ENCODE measurements around the gene POC1B.

DNA sequence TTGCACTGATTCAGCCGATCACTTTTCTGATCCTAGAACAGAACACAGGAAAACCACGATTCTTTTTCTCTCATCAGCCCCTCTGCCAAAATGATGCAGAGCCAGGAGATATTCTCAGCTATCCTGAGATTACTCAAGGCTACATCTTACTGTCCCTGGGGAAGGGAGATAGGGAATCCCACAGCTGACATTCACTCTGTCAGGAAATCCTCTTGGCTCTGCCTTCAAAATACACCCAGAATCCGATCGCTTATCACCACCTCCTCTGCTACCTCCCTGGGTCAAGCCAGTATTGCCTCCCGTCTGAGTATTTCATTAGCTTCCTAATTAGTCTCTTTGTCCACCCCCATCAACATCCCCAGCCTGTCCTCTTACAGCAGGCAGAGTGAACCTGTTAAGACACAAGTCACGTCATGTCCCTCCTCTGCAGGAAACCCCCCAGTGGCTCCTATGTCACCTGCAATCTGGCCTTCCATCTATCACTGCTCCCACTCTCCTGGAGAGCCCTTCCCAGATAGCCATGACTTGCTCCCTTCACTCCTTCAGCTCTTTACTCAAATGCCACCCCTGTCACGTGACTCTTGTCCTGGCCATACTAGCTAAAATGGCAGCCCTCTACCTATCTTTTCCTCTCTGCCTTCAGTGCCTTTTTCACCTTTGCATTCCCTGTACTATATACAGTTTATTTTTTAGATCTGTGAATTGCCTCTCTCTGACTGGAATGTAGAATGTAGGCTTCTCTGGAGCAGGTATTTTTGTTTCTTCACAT, 71.6 kb downstream of the POC1B start:
- no peak for TF ChIP-seq POLR2AphosphoS5 (IDR thresholded peaks at IDR 0.05; ENCODE audit: low read depth, low read length)
- no peak for TF ChIP-seq POLR2A (IDR thresholded peaks at IDR 0.05; ENCODE audit: low read depth, low read length)

Measured in GM12892 (cell line).